Panc1 (cell line): ENCODE measurements around the gene PIK3AP1. TPM values are rescaled to one million over a fixed set of nuclear protein-coding genes. Genes with fewer than 3 reads are reported as not detected.

ENCODE experiments used
- ATAC-seq: fragments of 200-7000 bp; cut with Tn5 transposase; 2 replicates; pipeline ENCODE4 v1.9.1; 2020; ENCODE audit warnings: mild to moderate bottlenecking, moderate library complexity
- BruUV-seq: library from RNA; stranded (reverse); fragments of 400-500 nt; replicated peaks from 2 replicates; lab custom pipeline; 2021; lab: Mats Ljungman, UMichigan
- CTCF ChIA-PET: fragments of 300-600 bp; sonication (Branson Sonifier 250); formaldehyde crosslinking; loops from one replicate; lab custom pipeline; 2022; ENCODE audit warnings: antibody characterized with exemption; lab: Charles Lee
- POLR2A ChIA-PET: fragments of 300-600 bp; sonication (Branson Sonifier 250); formaldehyde crosslinking; loops from one replicate; lab custom pipeline; 2022; ENCODE audit warnings: antibody characterized with exemption; lab: Charles Lee
- DNase-seq: peaks from one replicate; pipeline ENCODE4 v3.0.0-alpha.2; 2010; ENCODE audit warnings: low read depth, low spot score
- H3K27ac ChIP-seq: 2 replicates; pipeline ENCODE4 v1.5.1; 2011; ENCODE audit warnings: mild to moderate bottlenecking, low read length, inconsistent platforms
- H3K27me3 ChIP-seq: fragments of 200-500 bp; sonication (Bioruptor generic); 2 replicates; pipeline ENCODE4 v1.6.0; 2014; ENCODE audit warnings: low read length, inconsistent platforms; ENCODE audit not compliant: control insufficient read depth, insufficient read depth
- H3K36me3 ChIP-seq: fragments of 200-500 bp; sonication (Bioruptor generic); 2 replicates; pipeline ENCODE4 v1.5.1; 2014; ENCODE audit warnings: inconsistent platforms, mild to moderate bottlenecking, low read length, moderate library complexity; ENCODE audit not compliant: control insufficient read depth, insufficient read depth
- H3K4me1 ChIP-seq: 2 replicates; pipeline ENCODE4 v1.5.1; 2011; ENCODE audit warnings: inconsistent platforms, mild to moderate bottlenecking, low read length, moderate library complexity; ENCODE audit not compliant: control insufficient read depth, insufficient read depth
- H3K4me3 ChIP-seq, 2 experiments: 2 replicates each; pipeline ENCODE4 v1.5.1; 2011 to 2012; ENCODE audit warnings: low read depth in 2 of 2, low read length in 2 of 2, mild to moderate bottlenecking in 2 of 2, inconsistent platforms in 1 of 2, moderate library complexity in 1 of 2
- H3K9me3 ChIP-seq: fragments of 200-500 bp; sonication (Bioruptor generic); 2 replicates; pipeline ENCODE4 v1.5.1; 2014; ENCODE audit warnings: low read depth, mild to moderate bottlenecking, inconsistent platforms, low read length, moderate library complexity; ENCODE audit not compliant: control insufficient read depth, insufficient read depth
- CTCF ChIP-seq: fragments of 450-650 bp; IDR thresholded peaks from 2 replicates; pipeline ENCODE4 v1.5.1; 2017; ENCODE audit warnings: mild to moderate bottlenecking
- POLR2AphosphoS5 ChIP-seq: IDR thresholded peaks from 2 replicates; pipeline ENCODE4 v1.6.1; 2012; ENCODE audit warnings: mild to moderate bottlenecking, low read depth, low read length, moderate library complexity
- REST ChIP-seq, 2 experiments: IDR thresholded peaks; 2 replicates each; pipeline ENCODE4 v1.6.1; 2011 to 2012; ENCODE audit warnings: low read depth in 2 of 2, control low read depth in 1 of 2, low read length in 1 of 2, mild to moderate bottlenecking in 1 of 2, moderate library complexity in 1 of 2; ENCODE audit not compliant: insufficient read depth in 1 of 2
- SIN3A ChIP-seq: IDR thresholded peaks from 2 replicates; pipeline ENCODE4 v1.6.1; 2012; ENCODE audit warnings: low read depth, mild to moderate bottlenecking, low read length, moderate library complexity, borderline replicate concordance; ENCODE audit not compliant: insufficient read depth
- TCF7L2 ChIP-seq: IDR thresholded peaks from 2 replicates; pipeline ENCODE4 v1.6.1; 2011; ENCODE audit warnings: mild to moderate bottlenecking, low read depth, low read length, inconsistent platforms
- in situ Hi-C: cut with HindIII; loops from 2 replicates; pipeline ENCODE4 v1.10.0; 2016; ENCODE audit warnings: low sequenced_read_pairs, low pct_unique_long_range_greater_than_20kb
- intact Hi-C: fragments of 100-400 bp; cut with micrococcal nuclease; formaldehyde crosslinking; loops from one replicate; pipeline ENCODE4 v1.10.0; 2022; ENCODE audit not compliant: unreplicated experiment
- total RNA-seq: library from RNA; stranded (reverse); gene quantifications from one replicate; pipeline ENCODE4 v1.2.1, GENCODE V29; 2021; ENCODE audit not compliant: unreplicated experiment

PIK3AP1 gene
- total RNA-seq, 1 experiment from 2014 or later: 2.6 TPM

DNA sequence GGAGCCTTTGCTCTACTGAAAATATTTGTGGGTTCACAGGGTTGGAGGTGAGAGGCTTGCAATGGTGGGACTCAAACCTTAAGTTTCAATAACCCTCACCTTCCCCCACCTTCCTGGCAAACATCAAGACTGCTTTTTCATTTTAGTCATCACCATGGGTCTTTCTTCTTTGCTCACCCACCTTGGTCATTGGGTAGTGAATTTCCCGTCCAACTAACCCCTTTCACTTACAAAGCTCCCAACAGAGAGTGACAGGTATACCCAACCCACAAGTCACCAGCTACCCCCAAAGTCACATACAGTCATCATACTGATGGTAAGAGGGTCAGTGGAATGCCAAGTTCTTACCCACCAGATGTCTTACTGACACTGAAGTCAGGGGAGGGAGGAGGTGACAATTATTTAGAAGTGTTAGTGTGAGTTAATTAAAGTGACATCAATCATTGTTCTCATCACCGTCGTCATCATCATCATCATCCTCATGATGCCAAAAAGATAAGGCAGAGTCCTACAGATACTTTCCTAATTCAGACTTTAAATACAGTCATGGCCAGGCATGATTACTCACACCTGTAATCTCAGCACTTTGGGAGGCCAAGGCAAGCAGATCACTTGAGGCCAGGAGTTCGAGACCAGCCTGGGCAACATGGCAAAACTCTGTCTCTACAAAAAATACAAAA lies 49.0 kb downstream of the PIK3AP1 start:
- ChIA-PET CTCF (no interaction called here), POLR2A (no interaction called here)
- in situ Hi-C loops (no loop called here), intact Hi-C loops (no loop called here)
- peaks cover 23% of the 10 kb centered on the region for H3K4me1 ChIP-seq
- BruUV-seq: no TSS peak
- DNase-seq (no peak), ATAC-seq (no peak)
- no peak overlapping the region for H3K27ac ChIP-seq
- no peaks in the 10 kb centered on the region for H3K36me3 ChIP-seq
- H3K9me3 ChIP-seq: no peaks in the 10 kb centered on the region
- TF ChIP-seq REST (IDR thresholded peaks at IDR 0.05; ENCODE audit: insufficient read depth in 1 of 2, low read depth in 2 of 2, low read length in 1 of 2) (no peak), POLR2AphosphoS5 (no peak), CTCF (no peak), SIN3A (no peak), TCF7L2 (no peak)
- H3K27me3 ChIP-seq: no peaks in the 10 kb centered on the region
- no peak overlapping the region for H3K4me3 ChIP-seq

GRCh38 chr10:96670786-96671185 lies 49.5 kb downstream of the PIK3AP1 start:
- BruUV-seq: no TSS peak
- TF ChIP-seq SIN3A (no peak), TCF7L2 (peak; percentile 37; the same call in 1 of the 2 replicates)
- Histone ChIP-seq H3K36me3 (no peaks in the 10 kb centered on the region), H3K4me3 (no peak overlapping the region), H3K4me1 (peaks cover 23% of the 10 kb centered on the region), H3K27me3 (no peaks in the 10 kb centered on the region), H3K9me3 (no peaks in the 10 kb centered on the region), H3K27ac (no peak overlapping the region)
- ATAC-seq: peak; percentile 36; the same call in 1 of the 2 replicates
- in situ Hi-C loops: no loop called here
- ChIA-PET CTCF (no interaction called here), POLR2A (no interaction called here)
- DNase-seq: no peak
- intact Hi-C loops: no loop called here

DNA sequence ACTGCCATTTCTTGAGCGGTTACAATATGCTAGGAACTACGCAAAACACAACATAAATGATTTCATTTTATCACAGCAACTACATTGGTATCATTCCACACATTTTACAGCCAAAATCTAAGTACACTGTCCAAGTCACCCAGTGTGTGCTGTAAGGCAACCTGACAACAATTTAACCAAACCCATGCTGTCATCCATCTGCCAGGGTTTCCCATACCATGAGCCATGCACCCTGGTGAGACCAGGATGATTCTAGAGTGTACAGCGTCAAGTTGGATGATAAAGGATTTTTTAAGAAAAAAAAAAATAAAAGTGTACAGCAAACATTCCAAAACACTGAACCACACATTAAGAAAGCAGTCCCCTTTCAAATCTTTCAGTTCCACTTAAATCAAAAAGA lies 52.9 kb downstream of the PIK3AP1 start:
- H3K36me3 ChIP-seq: no peaks in the 10 kb centered on the region
- in situ Hi-C loops (no loop called here), intact Hi-C loops (no loop called here)
- no peak overlapping the region for H3K4me3 ChIP-seq
- peaks cover 10% of the 10 kb centered on the region for H3K4me1 ChIP-seq
- H3K27ac ChIP-seq: no peak overlapping the region
- POLR2A ChIA-PET: no interaction called here
- TF ChIP-seq POLR2AphosphoS5: no peak
- no peak for TF ChIP-seq TCF7L2
- TF ChIP-seq REST (IDR thresholded peaks at IDR 0.05; ENCODE audit: insufficient read depth in 1 of 2, low read depth in 2 of 2, low read length in 1 of 2): no peak
- TF ChIP-seq CTCF: no peak
- TF ChIP-seq SIN3A: no peak
- ATAC-seq (no peak), DNase-seq (no peak)
- CTCF ChIA-PET: no interaction called here
- no peaks in the 10 kb centered on the region for H3K9me3 ChIP-seq
- H3K27me3 ChIP-seq: no peaks in the 10 kb centered on the region
- no TSS peak for BruUV-seq
